GM06990 (cell line): ENCODE results near the gene FGF12.

Source experiments
- DNase-seq: peaks from one replicate; pipeline ENCODE4 v3.0.0-alpha.2; 2011; ENCODE audit not compliant: insufficient read length; ENCODE audit errors: extremely low read depth
- H3K27me3 ChIP-seq: replicated peaks from 2 replicates; pipeline ENCODE4 v1.6.0; 2011; ENCODE audit warnings: low read length; ENCODE audit not compliant: control insufficient read depth, insufficient read depth
- H3K36me3 ChIP-seq: 2 replicates; pipeline ENCODE4 v1.5.1; 2011; ENCODE audit warnings: low read length; ENCODE audit not compliant: control insufficient read depth, insufficient read depth
- H3K4me3 ChIP-seq: replicated peaks from 2 replicates; pipeline ENCODE4 v1.5.1; 2011; ENCODE audit warnings: low read depth, mild to moderate bottlenecking, control low read depth, low read length
- CTCF ChIP-seq: IDR thresholded peaks from 2 replicates; pipeline ENCODE4 v1.5.1; 2011; ENCODE audit warnings: low read length, control low read depth, mild to moderate bottlenecking, inconsistent platforms; ENCODE audit not compliant: insufficient read depth, poor library complexity, severe bottlenecking

FGF12 gene

DNA sequence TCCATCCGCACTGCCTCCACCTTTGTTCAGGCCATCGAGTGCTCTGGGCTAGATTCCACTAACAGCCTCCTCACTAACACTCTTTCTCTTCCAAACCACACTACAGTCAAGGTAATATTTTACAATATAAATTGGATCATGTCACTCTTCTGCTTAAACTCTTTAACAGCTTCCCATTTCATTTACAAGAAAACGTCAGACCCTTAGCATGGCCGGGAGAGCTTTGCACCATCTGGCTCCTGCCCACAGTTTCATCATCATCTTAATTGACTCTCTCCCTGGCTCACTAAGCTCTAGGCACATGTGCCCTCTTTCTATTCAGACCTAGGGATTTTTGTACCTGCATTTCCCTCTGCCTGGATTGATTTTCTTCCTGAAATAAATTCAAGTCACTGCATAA is 354.7 kb downstream of the FGF12 start:
- no peak for DNase-seq
- TF ChIP-seq CTCF, result no peak
- Histone ChIP-seq H3K36me3 (no peaks in the 10 kb centered on the region), H3K27me3 (no peaks in the 10 kb centered on the region; the same call in 1 of the 2 replicates), H3K4me3 (no peak overlapping the region)

DNA sequence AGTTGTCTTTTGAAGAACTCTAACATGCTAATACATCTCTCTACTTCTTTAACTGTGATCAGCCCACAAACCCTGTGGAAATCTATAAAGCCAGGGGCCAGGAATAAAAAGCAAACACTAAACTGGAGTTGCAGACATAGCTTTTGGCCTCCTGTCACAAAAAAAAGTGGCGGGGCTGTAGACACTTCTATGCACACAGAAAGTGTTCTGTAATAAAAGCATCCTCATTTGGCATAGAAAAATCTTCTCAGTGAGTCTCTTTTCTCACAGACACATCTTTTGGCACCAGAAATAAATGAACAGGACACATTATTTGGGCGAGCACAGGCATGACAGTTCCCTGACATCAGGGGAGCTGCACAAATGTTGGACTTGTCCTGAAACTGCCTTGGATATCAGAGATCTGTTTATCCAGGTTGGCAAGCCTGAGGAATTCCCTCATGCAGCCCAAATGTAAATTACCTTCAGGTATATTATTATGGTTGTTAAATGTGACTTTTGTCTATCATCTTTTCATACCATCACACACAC is 355.4 kb downstream of the FGF12 start:
- no peak for TF ChIP-seq CTCF
- DNase-seq, result no peak
- no peaks in the 10 kb centered on the region for H3K36me3 ChIP-seq
- no peak overlapping the region for H3K4me3 ChIP-seq
- no peaks in the 10 kb centered on the region; the same call in 1 of the 2 replicates for H3K27me3 ChIP-seq

GRCh38 chr3:192367616-192368015 is 359.7 kb downstream of the FGF12 start:
- no peak for DNase-seq
- Histone ChIP-seq H3K36me3 (no peaks in the 10 kb centered on the region), H3K27me3 (no peaks in the 10 kb centered on the region; the same call in 1 of the 2 replicates), H3K4me3 (no peak overlapping the region)
- TF ChIP-seq CTCF, result no peak

DNA sequence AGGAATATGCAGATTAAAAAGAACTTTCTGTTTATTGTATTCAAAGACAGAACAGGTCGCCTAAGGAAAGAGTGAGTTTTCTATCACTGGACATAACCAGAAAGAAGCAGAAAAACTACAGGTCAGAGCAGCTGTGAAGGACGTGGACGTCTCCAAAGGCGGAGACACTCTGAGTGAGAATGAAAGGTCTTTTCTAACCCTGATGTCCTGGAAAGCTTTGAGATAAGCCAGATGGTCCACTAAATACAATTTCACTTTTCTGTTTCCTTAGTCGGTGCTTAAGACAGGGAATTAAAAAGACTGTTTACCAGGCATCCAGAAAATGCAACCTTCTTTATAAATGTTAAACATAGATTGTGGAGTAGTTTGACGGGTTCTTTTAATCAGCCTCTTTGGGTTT is 360.4 kb downstream of the FGF12 start:
- no peaks in the 10 kb centered on the region for H3K36me3 ChIP-seq
- no peaks in the 10 kb centered on the region; the same call in 1 of the 2 replicates for H3K27me3 ChIP-seq
- no peak for DNase-seq
- H3K4me3 ChIP-seq, result no peak overlapping the region
- no peak for TF ChIP-seq CTCF

DNA sequence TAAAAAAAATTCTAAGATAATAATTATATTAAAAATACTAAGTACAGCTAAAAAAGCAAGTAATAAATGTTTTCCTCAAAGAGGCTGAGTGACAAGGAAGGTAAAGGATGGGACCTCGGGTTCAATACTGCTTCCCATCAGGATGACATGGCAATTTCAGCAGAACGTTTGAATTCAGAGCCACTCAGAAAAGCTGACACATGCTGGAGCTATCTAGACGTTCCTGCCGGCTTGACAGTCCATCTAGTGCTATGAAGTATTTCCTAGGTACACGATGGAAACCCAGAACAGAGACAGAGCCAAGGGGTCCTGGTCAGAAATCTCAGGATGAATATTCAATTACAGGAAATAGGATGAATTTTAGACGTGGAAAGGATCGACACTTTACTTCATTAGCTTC is 361.8 kb downstream of the FGF12 start:
- Histone ChIP-seq H3K4me3 (no peak overlapping the region), H3K27me3 (no peaks in the 10 kb centered on the region; the same call in 1 of the 2 replicates), H3K36me3 (no peaks in the 10 kb centered on the region)
- no peak for DNase-seq
- TF ChIP-seq CTCF, result no peak

- no peak overlapping the region for H3K4me3 ChIP-seq
- H3K36me3 ChIP-seq, result no peaks in the 10 kb centered on the region
- no peaks in the 10 kb centered on the region; the same call in 1 of the 2 replicates for H3K27me3 ChIP-seq
- no peak for DNase-seq
- no peak for TF ChIP-seq CTCF
These were observed 363.0 kb downstream of the FGF12 start for GRCh38 chr3:192364316-192364715.
